Activated naive CD4-positive, alpha-beta T cell treated with anti-CD3 and anti-CD28 coated beads for 36 hours (primary cell): Measurements from ENCODE around the gene ELK4. TPM values are rescaled to one million over a fixed set of nuclear protein-coding genes. Genes with fewer than 3 reads are reported as not detected.

ENCODE experiments used
- CTCF ChIA-PET: fragments of 350-600 bp; sonication (Branson Sonifier 250); formaldehyde crosslinking; loops from one replicate; lab custom pipeline; 2021; ENCODE audit warnings: antibody characterized with exemption; lab: Charles Lee
- DNase-seq: peaks from one replicate; pipeline ENCODE4 v3.0.0-alpha.2; 2020
- H3K27ac Mint-ChIP-seq: one replicate; pipeline ENCODE4 v1.8.0; 2021; ENCODE audit warnings: mild to moderate bottlenecking, mixed read lengths
- H3K27me3 Mint-ChIP-seq: one replicate; pipeline ENCODE4 v1.8.0; 2021; ENCODE audit warnings: low read depth, mixed read lengths
- H3K36me3 Mint-ChIP-seq: one replicate; pipeline ENCODE4 v1.8.0; 2021; ENCODE audit warnings: low read depth, mixed read lengths
- H3K4me1 Mint-ChIP-seq: one replicate; pipeline ENCODE4 v1.8.0; 2021; ENCODE audit warnings: low read depth, mixed read lengths
- H3K4me3 Mint-ChIP-seq: one replicate; pipeline ENCODE4 v1.8.0; 2021; ENCODE audit warnings: mild to moderate bottlenecking, moderate library complexity, mixed read lengths
- H3K9me3 Mint-ChIP-seq: one replicate; pipeline ENCODE4 v1.8.0; 2021; ENCODE audit warnings: mixed read lengths
- intact Hi-C: fragments of 100-400 bp; cut with micrococcal nuclease; formaldehyde crosslinking; loops from one replicate; pipeline ENCODE4 v1.15.1; 2023
- total RNA-seq, 2 experiments: library from RNA; stranded (reverse); gene quantifications; one replicate each; pipeline ENCODE4 v1.2.3, GENCODE V29; 2021

The ELK4 gene
- total RNA-seq, 2 experiments from 2014 or later = 60.5 to 62.4 TPM

- no peak overlapping the region for H3K27ac Mint-ChIP-seq
- intact Hi-C loops = no loop called here
- H3K36me3 Mint-ChIP-seq = no peaks in the 10 kb centered on the region
- H3K27me3 Mint-ChIP-seq = peaks cover 3% of the 10 kb centered on the region
- no peaks in the 10 kb centered on the region for H3K9me3 Mint-ChIP-seq
- no peak for DNase-seq
- H3K4me3 Mint-ChIP-seq = no peak overlapping the region
- peaks cover 2% of the 10 kb centered on the region for H3K4me1 Mint-ChIP-seq
- CTCF ChIA-PET = interaction anchor here (0.7 to 9.3 kb wide), 4 partner anchors 47 to 315 kb away, joined by 3 to 243 read pairs (median 142); no protein-coding TSS in a partner anchor
These were observed 30.4 kb upstream of the ELK4 start for GRCh38 chr1:205662135-205662738.

DNA sequence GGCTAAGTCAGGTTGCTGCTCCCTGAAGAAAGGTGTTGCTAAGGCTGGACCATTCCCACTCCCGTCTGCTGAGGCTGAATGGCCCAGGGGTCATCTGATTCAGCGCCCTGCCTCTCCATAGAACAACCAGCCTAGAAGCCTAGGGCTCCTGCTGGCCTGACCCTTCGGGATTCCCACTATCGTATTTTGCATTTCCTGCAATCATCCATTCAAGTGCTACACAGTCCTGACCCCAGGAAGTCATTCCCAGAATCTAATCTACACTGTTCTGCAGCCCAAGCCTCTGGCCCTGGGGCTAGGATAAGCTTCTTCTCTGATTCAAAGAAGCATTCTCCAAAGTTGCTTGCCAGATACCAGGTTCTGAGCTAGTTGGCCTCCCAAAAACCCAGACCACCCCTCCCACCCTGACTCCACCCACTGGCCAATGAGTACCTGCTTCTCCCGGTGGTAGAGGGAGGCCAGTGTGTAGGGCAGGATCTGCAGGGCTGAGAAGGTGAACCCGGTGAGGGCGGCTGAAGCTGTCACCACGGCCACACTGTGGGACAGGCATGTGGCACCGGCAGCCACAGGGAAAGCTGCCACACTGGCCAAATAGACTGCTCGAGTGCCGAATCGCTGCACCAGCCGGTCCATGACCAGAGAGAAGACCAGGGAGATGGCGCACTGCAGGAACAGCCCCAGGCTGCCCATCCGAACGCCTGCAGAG lies 29.8 kb upstream of the ELK4 start:
- intact Hi-C loops = no loop called here
- H3K4me3 Mint-ChIP-seq = no peak overlapping the region
- no peaks in the 10 kb centered on the region for H3K36me3 Mint-ChIP-seq
- no peak overlapping the region for H3K27ac Mint-ChIP-seq
- DNase-seq = no peak
- H3K4me1 Mint-ChIP-seq = peaks cover 2% of the 10 kb centered on the region
- H3K27me3 Mint-ChIP-seq = peaks cover 3% of the 10 kb centered on the region
- no peaks in the 10 kb centered on the region for H3K9me3 Mint-ChIP-seq
- CTCF ChIA-PET = interaction anchor here (0.8 to 9.3 kb wide), 7 partner anchors 15 to 316 kb away, joined by 3 to 390 read pairs (median 115); partner anchors contain the start of gene SLC45A3

DNA sequence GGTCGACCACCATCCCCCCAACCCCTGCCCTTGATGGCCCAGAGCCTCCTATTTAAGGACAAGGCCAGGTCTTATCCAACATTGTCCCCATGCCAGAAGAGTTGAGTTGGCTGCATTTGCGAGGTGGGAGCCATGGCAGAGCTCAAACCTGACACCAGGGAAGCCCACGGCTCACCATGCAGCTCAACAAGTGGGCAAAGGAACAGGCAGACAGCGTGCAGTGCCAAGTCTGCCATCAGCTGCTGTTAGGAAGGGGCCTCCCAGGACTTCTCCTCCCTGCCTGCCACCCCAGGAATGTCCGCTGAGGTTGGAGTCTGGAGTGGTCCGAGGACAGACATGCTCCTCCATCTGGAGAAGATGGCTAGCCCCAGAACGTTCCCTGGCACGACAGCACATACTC lies 28.6 kb upstream of the ELK4 start:
- intact Hi-C loops = no loop called here
- Mint-ChIP-seq H3K36me3 (no peaks in the 10 kb centered on the region), H3K4me3 (no peak overlapping the region), H3K27ac (no peak overlapping the region), H3K4me1 (peaks cover 2% of the 10 kb centered on the region), H3K27me3 (peaks cover 3% of the 10 kb centered on the region), H3K9me3 (no peaks in the 10 kb centered on the region)
- CTCF ChIA-PET = interaction anchor here (1.0 to 9.3 kb wide), 17 partner anchors 11 to 326 kb away, joined by 3 to 390 read pairs (median 5); partner anchors contain the start of genes PM20D1 and SLC45A3
- no peak for DNase-seq

GRCh38 chr1:205658943-205659581 lies 27.3 kb upstream of the ELK4 start:
- DNase-seq = peak; percentile 84
- peaks cover 2% of the 10 kb centered on the region for H3K4me1 Mint-ChIP-seq
- H3K27ac Mint-ChIP-seq = no peak overlapping the region
- CTCF ChIA-PET = interaction anchor here (0.7 to 9.3 kb wide), 62 partner anchors 9 to 447 kb away, joined by 3 to 390 read pairs (median 5); partner anchors contain the start of genes ELK4 and SLC45A3
- H3K9me3 Mint-ChIP-seq = no peaks in the 10 kb centered on the region
- no peaks in the 10 kb centered on the region for H3K36me3 Mint-ChIP-seq
- intact Hi-C loops = loop anchor here (1.0 to 5.0 kb wide), 4 partner anchors 123 to 448 kb away; no protein-coding TSS in a partner anchor
- no peak overlapping the region for H3K4me3 Mint-ChIP-seq
- peaks cover 3% of the 10 kb centered on the region for H3K27me3 Mint-ChIP-seq

DNA sequence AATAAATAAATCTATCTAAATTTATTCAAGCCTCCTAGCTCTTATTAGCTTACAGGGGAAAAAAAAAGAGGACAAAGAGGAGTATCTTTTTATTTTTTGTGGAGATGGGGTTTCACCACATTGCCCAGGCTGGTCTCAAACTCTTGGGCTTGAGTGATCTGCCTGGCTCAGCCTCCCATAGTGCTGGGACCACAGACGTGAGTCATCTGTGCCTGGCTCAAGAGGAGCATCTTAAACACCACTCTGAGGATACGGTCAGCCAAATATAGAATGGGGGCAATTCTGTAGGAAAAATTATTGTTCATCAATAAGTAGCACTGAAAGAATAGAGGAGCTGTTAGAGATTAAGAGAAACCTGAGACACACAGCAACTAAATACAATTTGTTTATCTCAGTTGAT lies 24.4 kb upstream of the ELK4 start:
- CTCF ChIA-PET = interaction anchor here (0.9 to 9.3 kb wide), 13 partner anchors 14 to 321 kb away, joined by 3 to 390 read pairs (median 11); partner anchors contain the start of genes ELK4 and SLC45A3
- H3K4me1 Mint-ChIP-seq = peaks cover 2% of the 10 kb centered on the region
- DNase-seq = no peak
- no peaks in the 10 kb centered on the region for H3K9me3 Mint-ChIP-seq
- no peak overlapping the region for H3K27ac Mint-ChIP-seq
- H3K4me3 Mint-ChIP-seq = no peak overlapping the region
- H3K36me3 Mint-ChIP-seq = no peaks in the 10 kb centered on the region
- H3K27me3 Mint-ChIP-seq = peaks cover 3% of the 10 kb centered on the region
- intact Hi-C loops = loop anchor here (5.0 kb wide), 1 partner anchor 261 kb away; no protein-coding TSS in a partner anchor

DNA sequence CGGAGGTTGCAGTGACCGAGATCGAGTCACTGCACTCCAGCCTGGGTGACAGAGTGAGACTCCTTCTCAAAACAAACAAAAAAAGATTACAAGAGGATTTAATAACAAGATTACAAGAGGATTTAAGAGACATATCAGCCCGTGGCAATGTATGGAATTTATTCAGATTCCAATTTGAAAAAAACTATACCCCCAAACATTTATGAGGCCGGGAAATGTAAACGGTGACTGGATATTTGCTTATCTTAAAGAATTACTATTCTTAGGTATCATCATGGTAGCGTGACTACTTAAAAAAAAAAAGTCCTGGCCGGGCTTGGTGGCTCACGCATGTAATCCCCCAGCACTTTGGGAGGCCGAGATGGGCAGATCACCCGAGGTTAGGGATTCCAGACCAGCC lies 21.2 kb upstream of the ELK4 start:
- Mint-ChIP-seq H3K36me3 (no peaks in the 10 kb centered on the region), H3K4me1 (no peaks in the 10 kb centered on the region), H3K9me3 (no peaks in the 10 kb centered on the region), H3K27me3 (peaks cover 3% of the 10 kb centered on the region), H3K27ac (no peak overlapping the region), H3K4me3 (no peak overlapping the region)
- intact Hi-C loops = no loop called here
- DNase-seq = no peak
- CTCF ChIA-PET = interaction anchor here (0.9 to 9.3 kb wide), 3 partner anchors 53 to 126 kb away, joined by 3 to 390 read pairs (median 169); no protein-coding TSS in a partner anchor

DNA sequence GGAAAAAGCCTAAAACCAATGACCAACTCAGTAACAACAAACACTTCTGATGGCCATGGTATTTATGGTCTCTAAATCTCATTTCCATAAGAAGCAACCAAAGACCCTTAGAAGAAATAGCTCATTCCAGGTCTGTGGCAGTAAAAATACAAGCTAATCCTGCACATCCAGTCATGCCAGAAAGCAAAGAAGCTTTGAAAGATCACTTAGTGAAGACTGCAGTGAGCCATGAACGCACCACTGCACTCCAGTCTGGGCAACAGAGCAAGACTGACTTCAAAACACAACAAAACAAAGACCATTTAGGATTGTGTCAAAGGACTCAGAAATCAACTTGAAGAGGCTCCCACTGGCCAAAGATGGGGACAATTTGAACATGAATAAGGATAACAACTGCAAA lies 18.4 kb upstream of the ELK4 start:
- H3K4me1 Mint-ChIP-seq = no peaks in the 10 kb centered on the region
- no peaks in the 10 kb centered on the region for H3K27me3 Mint-ChIP-seq
- no peak overlapping the region for H3K27ac Mint-ChIP-seq
- H3K36me3 Mint-ChIP-seq = no peaks in the 10 kb centered on the region
- DNase-seq = no peak
- H3K9me3 Mint-ChIP-seq = no peaks in the 10 kb centered on the region
- intact Hi-C loops = no loop called here
- CTCF ChIA-PET = interaction anchor here (0.7 to 3.1 kb wide), 5 partner anchors 9 to 126 kb away, joined by 3 to 16 read pairs (median 4); no protein-coding TSS in a partner anchor
- H3K4me3 Mint-ChIP-seq = no peak overlapping the region

GRCh38 chr1:205645519-205645918 lies 13.7 kb upstream of the ELK4 start:
- Mint-ChIP-seq H3K9me3 (no peaks in the 10 kb centered on the region), H3K27me3 (no peaks in the 10 kb centered on the region), H3K4me1 (no peaks in the 10 kb centered on the region), H3K36me3 (no peaks in the 10 kb centered on the region), H3K27ac (no peak overlapping the region), H3K4me3 (no peak overlapping the region)
- CTCF ChIA-PET = interaction anchor here (0.8 to 8.9 kb wide), 4 partner anchors 12 to 122 kb away, joined by 3 to 58 read pairs (median 4); partner anchors contain the start of gene ELK4
- DNase-seq = no peak
- intact Hi-C loops = no loop called here

DNA sequence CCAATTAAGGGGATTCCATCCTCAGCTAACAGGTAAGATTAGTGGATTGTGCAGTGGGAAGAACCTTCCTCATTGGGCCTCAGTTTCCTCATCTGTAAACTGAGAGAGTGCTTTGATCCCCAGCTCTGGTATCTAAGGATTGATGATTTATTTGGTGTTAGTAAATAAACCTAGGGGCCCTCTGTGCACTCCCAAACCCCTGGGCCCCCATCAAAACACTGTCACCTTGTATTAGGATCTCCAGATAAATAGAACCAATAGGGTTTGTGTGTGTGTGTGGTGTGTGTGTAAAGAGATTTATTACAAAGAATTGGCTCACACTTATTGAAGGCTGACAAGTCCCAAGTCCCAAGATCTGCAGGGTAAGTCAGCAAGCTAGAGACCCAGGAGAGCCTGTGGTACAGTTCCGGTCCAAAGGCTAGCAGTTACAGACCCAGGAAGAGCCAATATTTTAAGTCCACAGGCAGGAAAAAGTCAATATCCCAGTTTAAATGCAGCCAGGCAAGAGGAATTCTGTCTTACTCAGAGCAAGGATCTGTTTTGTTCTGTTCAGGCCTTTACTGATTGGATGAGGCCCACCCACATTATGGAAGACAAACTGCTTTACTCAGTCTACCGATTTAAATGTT lies 11.0 kb upstream of the ELK4 start:
- CTCF ChIA-PET = interaction anchor here (0.7 to 8.9 kb wide), 6 partner anchors 10 to 155 kb away, joined by 3 to 58 read pairs (median 5); no protein-coding TSS in a partner anchor
- Mint-ChIP-seq H3K4me3 (no peak overlapping the region), H3K27ac (no peak overlapping the region), H3K4me1 (no peaks in the 10 kb centered on the region), H3K9me3 (no peaks in the 10 kb centered on the region), H3K27me3 (no peaks in the 10 kb centered on the region), H3K36me3 (no peaks in the 10 kb centered on the region)
- no peak for DNase-seq
- intact Hi-C loops = no loop called here

- Mint-ChIP-seq H3K36me3 (no peaks in the 10 kb centered on the region), H3K4me1 (no peaks in the 10 kb centered on the region), H3K27me3 (no peaks in the 10 kb centered on the region), H3K4me3 (no peak overlapping the region), H3K9me3 (no peaks in the 10 kb centered on the region), H3K27ac (no peak overlapping the region)
- DNase-seq = no peak
- intact Hi-C loops = no loop called here
- CTCF ChIA-PET = interaction anchor here (0.7 to 8.9 kb wide), 3 partner anchors 18 to 51 kb away, joined by 6 to 58 read pairs (median 26); no protein-coding TSS in a partner anchor
These were observed 7.8 kb upstream of the ELK4 start for GRCh38 chr1:205639567-205639966.

- Mint-ChIP-seq H3K36me3 (no peaks in the 10 kb centered on the region), H3K27me3 (no peaks in the 10 kb centered on the region), H3K9me3 (no peaks in the 10 kb centered on the region), H3K27ac (no peak overlapping the region), H3K4me1 (no peaks in the 10 kb centered on the region), H3K4me3 (no peak overlapping the region)
- DNase-seq = no peak
- CTCF ChIA-PET = interaction anchor here (1.0 to 9.5 kb wide), 4 partner anchors 19 to 150 kb away, joined by 3 to 262 read pairs (median 42); no protein-coding TSS in a partner anchor
- intact Hi-C loops = no loop called here
These were observed 6.2 kb upstream of the ELK4 start for GRCh38 chr1:205637854-205638468.
